CD14-positive monocyte (primary cell): ENCODE measurements around the gene GNAT2. TPM values are rescaled to one million over a fixed set of nuclear protein-coding genes. Genes with fewer than 3 reads are reported as not detected.
A peak's percentile ranks its signal among the peaks of the same experiment; 100 is the strongest.

Source experiments
- DNase-seq, 3 donors: peaks; one replicate each; pipeline ENCODE4 v3.0.0-alpha.2; 2011 to 2022
- H2AFZ ChIP-seq: 2 replicates; pipeline ENCODE4 v1.6.0; 2012; ENCODE audit warnings: mild to moderate bottlenecking, low read depth, low read length, inconsistent platforms; ENCODE audit not compliant: insufficient read depth, poor library complexity, severe bottlenecking
- H3K27ac ChIP-seq, 2 donors: 1 replicate in 1 of 2; 2 replicates in 1 of 2; pipeline ENCODE4 v1.5.1; 2012 to 2013; ENCODE audit warnings: low read length in 2 of 2, control low read depth in 1 of 2, inconsistent platforms in 1 of 2, low read depth in 1 of 2, mild to moderate bottlenecking in 1 of 2
- H3K27me3 ChIP-seq, 2 donors: one replicate each; pipeline versions ENCODE4 v1.6.0 to v1.6.1; 2011 to 2013; ENCODE audit warnings: low read length in 2 of 2; ENCODE audit not compliant: control insufficient read depth in 2 of 2, insufficient read depth in 2 of 2
- H3K36me3 ChIP-seq, 2 donors: replicated peaks in 1 of 2; 1 replicate in 1 of 2; 2 replicates in 1 of 2; pipeline versions ENCODE4 v1.5.1 to v1.6.1; 2012 to 2013; ENCODE audit warnings: low read length in 2 of 2, control low read depth in 1 of 2, inconsistent platforms in 1 of 2, mild to moderate bottlenecking in 1 of 2; ENCODE audit not compliant: insufficient read depth in 2 of 2, control insufficient read depth in 1 of 2
- H3K4me1 ChIP-seq, 2 donors: 1 replicate in 1 of 2; 2 replicates in 1 of 2; pipeline versions ENCODE4 v1.5.1 to v1.6.1; 2012 to 2013; ENCODE audit warnings: low read length in 2 of 2, control low read depth in 1 of 2, inconsistent platforms in 1 of 2, mild to moderate bottlenecking in 1 of 2, moderate library complexity in 1 of 2; ENCODE audit not compliant: insufficient read depth in 2 of 2, control insufficient read depth in 1 of 2
- H3K4me2 ChIP-seq: replicated peaks from 2 replicates; pipeline ENCODE3; 2012; ENCODE audit warnings: low read length, moderate library complexity, mild to moderate bottlenecking; ENCODE audit not compliant: poor library complexity, severe bottlenecking; ENCODE audit errors: extremely low read depth
- H3K4me3 ChIP-seq, 3 experiments: fragments of 200-600 bp in 1 of 3; sonication (generic) in 1 of 3; replicated peaks in 1 of 3; 1 replicate in 2 of 3; 2 replicates in 1 of 3; pipeline ENCODE4 v1.5.1; 2011 to 2013; ENCODE audit warnings: low read length in 3 of 3, mild to moderate bottlenecking in 3 of 3, control low read depth in 2 of 3, low read depth in 2 of 3, inconsistent platforms in 1 of 3, moderate library complexity in 1 of 3
- H3K79me2 ChIP-seq: 2 replicates; pipeline ENCODE4 v1.6.0; 2012; ENCODE audit warnings: mild to moderate bottlenecking, control low read depth, inconsistent platforms, low read length, moderate library complexity; ENCODE audit not compliant: insufficient read depth
- H3K9ac ChIP-seq: 2 replicates; pipeline ENCODE4 v1.6.0; 2017; ENCODE audit warnings: low read length, mild to moderate bottlenecking; ENCODE audit not compliant: insufficient read depth, poor library complexity, severe bottlenecking
- H3K9me3 ChIP-seq, 2 donors: replicated peaks in 1 of 2; 1 replicate in 1 of 2; 2 replicates in 1 of 2; pipeline versions ENCODE4 v1.5.1 to v1.6.1; 2012 to 2013; ENCODE audit warnings: low read length in 2 of 2, control low read depth in 1 of 2; ENCODE audit not compliant: control insufficient read depth in 1 of 2, insufficient read depth in 1 of 2
- H4K20me1 ChIP-seq: 2 replicates; pipeline ENCODE4 v1.6.0; 2012; ENCODE audit warnings: mild to moderate bottlenecking, low read length, control low read depth, moderate library complexity; ENCODE audit not compliant: insufficient read depth
- H3K27ac Mint-ChIP-seq, 7 donors: one replicate each; pipeline ENCODE4 v1.8.0; 2020; ENCODE audit warnings: mild to moderate bottlenecking in 7 of 7, mixed read lengths in 7 of 7, moderate library complexity in 6 of 7, inconsistent platforms in 2 of 7
- H3K27me3 Mint-ChIP-seq, 3 donors: one replicate each; pipeline ENCODE4 v1.8.0; 2021 to 2022; ENCODE audit warnings: low read depth in 3 of 3, mild to moderate bottlenecking in 3 of 3, mixed read lengths in 3 of 3, moderate library complexity in 3 of 3, inconsistent platforms in 1 of 3
- H3K36me3 Mint-ChIP-seq, 2 donors: one replicate each; pipeline ENCODE4 v1.8.0; 2020; ENCODE audit warnings: mixed read lengths in 2 of 2, inconsistent platforms in 1 of 2, mild to moderate bottlenecking in 1 of 2
- H3K4me1 Mint-ChIP-seq: one replicate; pipeline ENCODE4 v1.8.0; 2020; ENCODE audit warnings: mild to moderate bottlenecking, mixed read lengths
- H3K4me3 Mint-ChIP-seq, 2 donors: one replicate each; pipeline ENCODE4 v1.8.0; 2020; ENCODE audit warnings: mild to moderate bottlenecking in 2 of 2, mixed read lengths in 2 of 2, moderate library complexity in 1 of 2
- H3K9me3 Mint-ChIP-seq, 7 donors: one replicate each; pipeline ENCODE4 v1.8.0; 2020 to 2022; ENCODE audit warnings: mixed read lengths in 7 of 7, mild to moderate bottlenecking in 6 of 7, moderate library complexity in 6 of 7, inconsistent platforms in 2 of 7
- CTCF ChIP-seq: fragments of 200-600 bp; IDR thresholded peaks from one replicate; pipeline ENCODE4 v1.8.0; 2022; ENCODE audit warnings: antibody characterized with exemption, mild to moderate bottlenecking
- WGBS: methylation state at CpG from one replicate; pipeline ENCODE4 v1.1.5; 2013; ENCODE audit warnings: missing lambda C conversion rate; ENCODE audit not compliant: insufficient coverage; 5-methylcytosine and 5-hydroxymethylcytosine counted together
- intact Hi-C, 2 donors: fragments of 100-400 bp; cut with micrococcal nuclease; formaldehyde crosslinking; loops; one replicate each; pipeline versions ENCODE4 v1.15.0 to v1.15.1; 2023
- polyA plus RNA-seq, 3 donors: library from polyadenylated mRNA; depleted of rRNA in 1 of 3; unstranded in 2 of 3; stranded (reverse) in 1 of 3; fragments of 300-500 nt in 2 of 3; fragments of >200 nt in 1 of 3; fragmentation: Illumina TruSeq in 2 of 3; gene quantifications; 1 replicate in 2 of 3; 2 replicates in 1 of 3; pipeline ENCODE4 v1.2.3, GENCODE V29; 2012 to 2021

Gene GNAT2
- polyA plus RNA-seq, 3 donors: 0.05 TPM; not detected in 2

GRCh38 chr1:109643385-109644230 lies 24.2 kb upstream of the GNAT2 start:
- Mint-ChIP-seq H3K27me3 (peaks cover 3 to 7% (median 4%) of the 10 kb centered on the region in 3 donors), H3K27ac (no peak overlapping the region), H3K4me3 (peak overlapping the region in 1 of 2 donors; percentile 51), H3K9me3 (peaks cover 0 to 5% (median 0%) of the 10 kb centered on the region in 7 donors), H3K4me1 (peaks cover 16% of the 10 kb centered on the region), H3K36me3 (peaks cover 0 to 2% of the 10 kb centered on the region in 2 donors)
- Histone ChIP-seq H3K27ac (no peak overlapping the region), H4K20me1 (no peaks in the 10 kb centered on the region), H3K36me3 (no peaks in the 10 kb centered on the region), H3K4me1 (peaks cover 7 to 14% of the 10 kb centered on the region in 2 donors), H3K27me3 (no peaks in the 10 kb centered on the region), H3K79me2 (no peaks in the 10 kb centered on the region), H3K4me3 (no peak overlapping the region), H3K4me2 (peak overlapping the region; percentile 31), H3K9me3 (no peaks in the 10 kb centered on the region), H3K9ac (no peak overlapping the region), H2AFZ (peak overlapping the region; percentile 83)
- DNase-seq: peak; percentile 59 to 75 (median 70)
- WGBS: 39% methylated on average over 28 of the region's 32 CpGs
- intact Hi-C loops: loop anchor here (2.0 to 10.0 kb wide), 3 partner anchors 129 to 369 kb away; partner anchors contain the start of gene AHCYL1 (in 1 of the 2)
- peak; percentile 93 for TF ChIP-seq CTCF

DNA sequence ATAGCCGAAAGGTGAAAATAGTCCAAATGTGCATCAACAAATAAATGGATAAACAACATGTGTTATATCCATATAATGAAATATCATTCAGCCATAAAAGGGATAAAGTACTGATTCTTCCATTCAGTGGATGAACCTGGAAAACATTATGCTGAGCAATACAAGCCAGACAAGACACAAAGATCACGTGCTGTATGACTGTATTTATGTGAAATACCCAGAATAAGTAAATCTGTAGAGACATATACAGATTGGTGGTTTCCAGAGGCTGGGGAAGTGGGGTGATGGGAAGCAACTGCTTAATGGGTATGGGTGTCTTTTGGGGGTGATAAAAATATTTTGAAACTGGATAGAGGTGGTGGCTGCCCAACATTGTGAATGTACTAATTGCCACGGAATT lies 23.2 kb upstream of the GNAT2 start:
- Histone ChIP-seq H3K4me2 (no peak overlapping the region), H3K9ac (no peak overlapping the region), H3K9me3 (no peaks in the 10 kb centered on the region), H3K4me1 (peaks cover 7 to 14% of the 10 kb centered on the region in 2 donors), H4K20me1 (no peaks in the 10 kb centered on the region), H3K4me3 (no peak overlapping the region), H3K27ac (no peak overlapping the region), H3K79me2 (no peaks in the 10 kb centered on the region), H3K36me3 (no peaks in the 10 kb centered on the region), H3K27me3 (no peaks in the 10 kb centered on the region), H2AFZ (no peak overlapping the region)
- Mint-ChIP-seq H3K36me3 (peaks cover 0 to 2% of the 10 kb centered on the region in 2 donors), H3K9me3 (peaks cover 0 to 5% (median 0%) of the 10 kb centered on the region in 7 donors), H3K27me3 (peaks cover 3 to 8% (median 7%) of the 10 kb centered on the region in 3 donors), H3K27ac (no peak overlapping the region), H3K4me3 (no peak overlapping the region), H3K4me1 (peaks cover 16% of the 10 kb centered on the region)
- whole genome bisulfite sequencing: 83% methylated on average over 1 of the region's 3 CpGs
- intact Hi-C loops: loop anchor here (2.0 to 10.0 kb wide), 3 partner anchors 130 to 370 kb away; partner anchors contain the start of gene AHCYL1 (in 1 of the 2)
- DNase-seq: peak in 1 of 3 donors; percentile 41
- no peak for TF ChIP-seq CTCF
